ENCODE results near the gene EML2.

GRCh38 chr19:45646345-45646698 is 7.1 kb upstream of the EML2 start:
- no peak for TF ChIP-seq TAF1 (IDR thresholded peaks at IDR 0.05; ENCODE audit: borderline replicate concordance, low read depth, low read length)
- no peak for TF ChIP-seq POLR2AphosphoS5 (IDR thresholded peaks at IDR 0.05; ENCODE audit: low read depth, low read length)

Data from GM12892 (cell line).